Measurements from ENCODE around the gene RSPH6A. TPM values are rescaled to one million over a fixed set of nuclear protein-coding genes. Genes with fewer than 3 reads are reported as not detected.

The RSPH6A gene
- total and polyA plus RNA-seq, 12 donors, result 0.09 to 0.15 TPM; not detected in 10

- peaks cover 0 to 97% (median 56%) of the 10 kb centered on the region in 9 donors for H3K36me3 ChIP-seq
- 66 to 67% methylated on average over 12 of the region's 12 CpGs for WGBS, 2 donors
- TF ChIP-seq, protein P1, sequence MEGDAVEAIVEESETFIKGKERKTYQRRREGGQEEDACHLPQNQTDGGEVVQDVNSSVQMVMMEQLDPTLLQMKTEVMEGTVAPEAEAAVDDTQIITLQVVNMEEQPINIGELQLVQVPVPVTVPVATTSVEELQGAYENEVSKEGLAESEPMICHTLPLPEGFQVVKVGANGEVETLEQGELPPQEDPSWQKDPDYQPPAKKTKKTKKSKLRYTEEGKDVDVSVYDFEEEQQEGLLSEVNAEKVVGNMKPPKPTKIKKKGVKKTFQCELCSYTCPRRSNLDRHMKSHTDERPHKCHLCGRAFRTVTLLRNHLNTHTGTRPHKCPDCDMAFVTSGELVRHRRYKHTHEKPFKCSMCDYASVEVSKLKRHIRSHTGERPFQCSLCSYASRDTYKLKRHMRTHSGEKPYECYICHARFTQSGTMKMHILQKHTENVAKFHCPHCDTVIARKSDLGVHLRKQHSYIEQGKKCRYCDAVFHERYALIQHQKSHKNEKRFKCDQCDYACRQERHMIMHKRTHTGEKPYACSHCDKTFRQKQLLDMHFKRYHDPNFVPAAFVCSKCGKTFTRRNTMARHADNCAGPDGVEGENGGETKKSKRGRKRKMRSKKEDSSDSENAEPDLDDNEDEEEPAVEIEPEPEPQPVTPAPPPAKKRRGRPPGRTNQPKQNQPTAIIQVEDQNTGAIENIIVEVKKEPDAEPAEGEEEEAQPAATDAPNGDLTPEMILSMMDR (IDR thresholded peaks at IDR 0.05), result no peak
- no peaks in the 10 kb centered on the region for H3K9me3 ChIP-seq
- no peak overlapping the region for H3K4me3 ChIP-seq
- no peaks in the 10 kb centered on the region for H3K27me3 ChIP-seq
- intact Hi-C loops (cut with DNase I), result no loop called here
- H3K27ac ChIP-seq, result no peak overlapping the region
- DNase-seq, result no peak
- H3K4me1 ChIP-seq, result peaks cover 0 to 3% (median 0%) of the 10 kb centered on the region in 9 donors
- ATAC-seq, result peak in 1 of 8 donors; percentile 35
Observed at GRCh38 chr19:45824041-45824471, 8.9 kb upstream of the RSPH6A start.

- H3K36me3 ChIP-seq, result peaks cover 0 to 89% (median 47%) of the 10 kb centered on the region in 9 donors
- TF ChIP-seq, protein P1 (IDR thresholded peaks at IDR 0.05), result no peak
- intact Hi-C loops (cut with DNase I), result no loop called here
- peaks cover 0 to 3% (median 0%) of the 10 kb centered on the region in 9 donors for H3K4me1 ChIP-seq
- DNase-seq (no peak), ATAC-seq (no peak)
- no peak overlapping the region for H3K4me3 ChIP-seq
- H3K9me3 ChIP-seq, result no peaks in the 10 kb centered on the region
- 96 to 97% methylated on average over 12 of the region's 12 CpGs for WGBS, 2 donors
- no peak overlapping the region for H3K27ac ChIP-seq
- no peaks in the 10 kb centered on the region for H3K27me3 ChIP-seq
Observed at GRCh38 chr19:45823182-45823581, 8.1 kb upstream of the RSPH6A start.

- WGBS, 2 donors, result 94 to 95% methylated on average over 5 of the region's 5 CpGs
- peaks cover 0 to 84% (median 43%) of the 10 kb centered on the region in 9 donors for H3K36me3 ChIP-seq
Observed at GRCh38 chr19:45822716-45823115, 7.6 kb upstream of the RSPH6A start.

GRCh38 chr19:45821570-45821969 is 6.5 kb upstream of the RSPH6A start:
- Histone ChIP-seq H3K4me3 (no peak overlapping the region), H3K4me1 (peaks cover 0 to 12% (median 3%) of the 10 kb centered on the region in 9 donors), H3K9me3 (no peaks in the 10 kb centered on the region), H3K27me3 (peaks cover 0 to under 1% (median 0%) of the 10 kb centered on the region in 7 donors), H3K36me3 (peaks cover 0 to 72% (median 31%) of the 10 kb centered on the region in 9 donors), H3K27ac (no peak overlapping the region)
- DNase-seq (no peak), ATAC-seq (no peak)
- TF ChIP-seq, protein P1 (IDR thresholded peaks at IDR 0.05), result no peak
- WGBS, 2 donors, result 83 to 96% methylated on average over 10 of the region's 10 CpGs
- intact Hi-C loops (cut with DNase I), result no loop called here

More at GRCh38 chr19:45822716-45823115, 7.6 kb upstream of the RSPH6A start:
- TF ChIP-seq, protein P1 (IDR thresholded peaks at IDR 0.05), result no peak
- no peaks in the 10 kb centered on the region for H3K27me3 ChIP-seq
- peaks cover 0 to 3% (median 0%) of the 10 kb centered on the region in 9 donors for H3K4me1 ChIP-seq
- no peaks in the 10 kb centered on the region for H3K9me3 ChIP-seq
- H3K27ac ChIP-seq, result no peak overlapping the region
- no peak for ATAC-seq
- no peak overlapping the region for H3K4me3 ChIP-seq
- intact Hi-C loops (cut with DNase I), result no loop called here
- DNase-seq, result no peak
